Retina (tissue), 1 donor: ENCODE results near the gene PLXDC1.
"Not testable (repeated sequence)": the region's sequence is repeated elsewhere in the genome, so short reads cannot be mapped to it uniquely, and the experiment has no call there.

Source experiments
- DNase-seq: peaks from one replicate; pipeline ENCODE4 v3.0.0-alpha.2; 2016

PLXDC1 gene

GRCh38 chr17:39178536-39178935, 27.1 kb upstream of the PLXDC1 start:
- no peak for DNase-seq

DNA sequence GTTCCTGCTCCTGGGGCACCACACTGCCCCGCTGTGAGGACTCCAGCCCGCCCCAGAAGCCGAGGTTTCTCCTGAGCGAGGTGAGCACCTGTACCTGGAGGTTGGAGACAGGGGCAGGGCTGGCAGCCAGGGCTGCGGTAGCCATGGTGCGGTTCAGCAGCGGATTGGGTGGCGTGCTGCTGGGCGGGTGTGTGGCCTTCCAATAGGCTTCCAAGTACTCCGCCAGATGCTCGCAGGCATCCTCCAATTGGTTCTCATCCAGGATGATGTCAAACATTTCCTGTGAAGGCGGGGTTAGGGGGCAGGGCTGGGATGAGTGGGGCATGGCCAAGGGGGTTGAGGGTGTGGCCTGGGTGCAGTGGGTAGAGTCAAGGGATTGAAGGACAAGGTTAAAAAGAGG, 25.8 kb upstream of the PLXDC1 start:
- no peak for DNase-seq

- no peak for DNase-seq
Measured at GRCh38 chr17:39175695-39176093, 24.3 kb upstream of the PLXDC1 start.

DNA sequence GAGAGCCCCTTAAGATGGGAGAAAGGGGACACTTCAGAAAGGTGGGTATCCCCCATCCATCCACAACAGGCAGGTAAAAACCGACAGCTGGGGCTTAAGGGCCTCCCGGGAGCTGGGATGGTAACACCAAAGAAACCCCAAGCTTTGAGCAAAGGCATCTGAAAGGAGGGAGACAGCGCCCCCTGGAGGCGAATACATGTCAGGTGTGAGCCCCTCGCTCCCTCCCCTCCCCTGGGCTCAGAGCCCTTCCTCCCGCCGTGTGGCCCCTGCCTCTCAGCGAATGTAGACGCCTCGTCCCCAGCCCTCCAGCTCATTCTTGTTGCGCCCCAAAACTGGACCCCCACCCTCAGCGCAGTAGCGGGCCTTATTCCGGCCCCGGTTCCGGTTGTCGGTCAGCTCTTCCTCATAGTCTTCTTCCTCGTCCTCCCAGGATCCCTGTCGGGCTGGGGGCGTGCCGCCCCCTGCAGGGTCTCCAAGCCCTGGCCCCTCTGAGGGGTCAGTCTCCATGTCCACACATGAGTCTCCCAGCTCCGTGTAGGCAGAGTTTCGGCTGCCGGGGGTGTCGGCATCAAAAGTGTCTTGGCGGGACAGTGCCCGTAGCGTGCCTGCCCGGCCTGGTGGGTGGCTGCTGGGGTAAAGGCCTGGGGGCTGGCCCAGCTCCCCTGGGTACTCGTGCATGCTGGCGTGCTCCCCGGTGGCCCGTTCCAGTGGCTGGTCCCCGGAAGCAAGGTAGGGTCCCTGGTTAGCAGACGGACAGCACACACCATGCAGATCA, 23.7 kb upstream of the PLXDC1 start:
- DNase-seq: peak; percentile 78

DNA sequence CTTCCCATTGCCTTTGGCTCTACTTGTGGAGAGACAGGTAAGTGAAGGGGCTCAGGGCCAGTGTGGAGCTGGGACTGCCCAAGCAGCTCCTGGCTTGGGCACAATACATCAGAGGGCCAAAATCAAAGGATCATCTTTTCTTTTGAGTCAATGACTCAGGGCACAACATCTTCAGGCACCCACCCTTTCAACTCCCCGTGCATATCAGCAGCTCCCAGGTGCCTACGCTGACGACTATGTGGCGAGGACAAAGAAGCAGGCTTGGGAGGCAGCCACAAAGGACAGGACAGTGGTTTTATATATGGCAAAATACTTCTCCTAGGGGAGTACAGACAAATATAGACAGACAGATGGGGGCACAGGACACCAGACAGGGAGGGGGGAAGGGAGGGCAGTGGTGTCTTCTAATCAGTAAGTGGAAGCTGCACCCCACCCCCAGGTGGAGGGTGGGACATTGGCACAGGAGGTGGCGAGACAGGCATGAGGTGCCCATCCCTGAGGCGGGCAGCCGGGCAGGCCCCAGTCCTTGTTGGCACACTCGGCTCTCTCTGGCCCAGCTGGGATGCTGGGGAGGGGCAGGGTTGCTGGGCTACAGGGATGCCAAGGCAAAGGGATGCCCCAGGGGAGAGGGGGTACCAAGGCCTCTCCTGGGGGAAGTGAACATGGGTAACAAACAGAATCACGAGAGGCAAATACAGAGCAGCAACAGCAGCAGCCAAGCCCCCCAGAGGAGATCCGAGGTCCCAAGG, 22.3 kb upstream of the PLXDC1 start:
- no peak for DNase-seq

GRCh38 chr17:39173080-39173479, 21.6 kb upstream of the PLXDC1 start:
- DNase-seq: no peak

- no peak for DNase-seq
Measured at GRCh38 chr17:39171933-39172332, 20.5 kb upstream of the PLXDC1 start.

DNA sequence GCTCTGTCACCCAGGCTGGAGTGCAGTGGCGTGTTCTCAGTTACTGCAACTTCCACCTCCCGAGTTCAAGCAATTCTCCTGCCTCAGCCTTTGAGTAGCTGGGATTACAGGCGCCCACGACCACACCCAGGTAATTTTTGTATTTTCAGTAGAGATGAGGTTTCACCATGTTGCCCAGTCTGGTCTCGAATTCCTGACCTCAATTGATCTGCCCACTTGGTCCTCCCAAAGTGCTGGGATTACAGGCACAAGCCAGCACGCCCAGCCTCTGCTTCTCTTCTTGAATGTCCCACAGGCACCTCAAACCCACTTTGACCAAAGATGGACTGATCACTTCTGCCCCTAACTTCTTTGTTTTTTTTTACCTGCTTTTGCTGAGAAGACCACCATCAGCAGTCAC, 19.1 kb upstream of the PLXDC1 start:
- no peak for DNase-seq

- DNase-seq: no peak
Measured at GRCh38 chr17:39170109-39170508, 18.7 kb upstream of the PLXDC1 start.

DNA sequence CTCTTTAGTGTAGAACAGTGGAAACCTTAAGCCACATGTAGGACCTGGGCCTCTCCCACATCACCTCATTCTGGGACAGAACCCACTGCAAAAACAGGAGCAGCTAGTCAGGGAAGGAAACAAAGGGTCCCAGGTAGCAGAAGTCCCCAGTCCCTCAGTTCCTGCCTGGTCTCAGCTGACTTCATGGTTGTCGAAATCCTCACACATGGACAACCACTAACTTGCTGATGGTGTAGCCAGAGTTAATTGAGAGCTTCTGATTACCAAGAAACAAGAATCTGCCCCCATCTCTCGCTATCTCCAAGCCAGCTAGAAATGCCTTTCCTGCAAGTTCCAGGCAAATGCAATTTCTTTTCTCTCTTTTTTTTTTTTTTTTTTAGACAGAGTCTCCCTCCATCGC, 18.1 kb upstream of the PLXDC1 start:
- no peak for DNase-seq

GRCh38 chr17:39169101-39169500, 17.7 kb upstream of the PLXDC1 start:
- no peak for DNase-seq

- not testable (repeated sequence) for DNase-seq
Measured at GRCh38 chr17:39168503-39168902, 17.1 kb upstream of the PLXDC1 start.

DNA sequence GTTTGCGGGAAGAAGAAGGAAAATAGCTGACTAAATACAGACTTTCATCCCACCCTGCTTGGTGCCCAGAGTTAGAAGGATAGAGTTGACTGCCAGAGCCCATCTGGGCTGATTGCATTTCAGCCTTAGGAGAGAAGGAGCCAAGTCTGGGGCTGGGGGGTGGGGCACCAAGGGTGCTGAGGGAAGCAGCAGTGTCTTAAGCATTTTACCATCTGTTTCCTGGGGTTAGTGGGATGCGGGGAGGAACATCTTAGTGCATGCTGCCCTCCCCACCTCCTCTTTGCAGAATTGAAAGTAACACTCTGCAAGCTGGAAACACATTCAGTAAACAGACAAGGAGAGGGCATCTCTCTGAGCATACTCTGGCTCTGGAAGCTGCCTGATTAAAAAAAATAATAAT, 16.0 kb upstream of the PLXDC1 start:
- DNase-seq: no peak

DNA sequence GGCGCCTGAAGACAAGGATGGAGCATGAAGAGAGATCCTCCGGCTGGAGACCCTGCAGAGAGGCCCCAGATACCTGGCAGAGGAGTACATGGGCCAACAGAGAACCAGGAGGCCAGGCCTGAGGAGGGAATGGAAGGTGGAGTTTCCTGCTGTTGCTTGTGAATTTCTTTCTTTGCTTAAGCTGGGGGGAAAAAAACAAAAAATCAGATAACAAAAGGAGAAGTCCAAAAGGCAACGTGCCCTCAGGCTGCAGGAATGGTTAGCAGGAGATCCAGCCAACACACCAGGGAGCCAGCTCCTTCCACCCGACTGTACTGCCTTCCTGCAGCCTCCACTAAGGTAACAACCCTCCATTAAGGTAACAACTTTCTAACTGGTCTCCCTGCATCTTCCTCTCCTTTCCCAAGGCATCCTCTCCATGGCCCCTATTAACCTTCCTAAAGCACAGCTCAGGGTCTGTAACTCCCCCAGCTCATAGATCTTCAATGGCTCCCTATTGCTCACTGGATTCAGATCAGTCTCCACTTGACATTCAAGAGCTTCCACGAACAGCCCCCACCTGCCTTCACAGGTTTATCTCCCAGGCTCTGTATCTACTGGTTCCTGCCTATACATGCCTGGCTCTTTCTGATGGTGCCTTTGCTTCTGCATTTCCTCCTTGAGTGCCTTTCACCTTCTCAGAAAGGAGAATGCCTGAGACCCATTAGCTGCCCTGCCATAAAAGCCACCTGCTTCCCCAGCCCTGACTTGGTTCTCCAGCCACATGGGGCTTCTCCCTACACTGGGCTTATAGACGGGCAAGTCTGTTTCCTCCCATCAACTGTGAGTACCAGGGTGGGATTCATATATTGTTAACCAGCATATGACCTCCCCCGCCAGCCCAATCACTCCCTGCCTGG, 15.2 kb upstream of the PLXDC1 start:
- DNase-seq: no peak

- DNase-seq: peak; percentile 52
Measured at GRCh38 chr17:39165841-39166349, 14.5 kb upstream of the PLXDC1 start, which contains the start of gene ARL5C. Gene ARL5C, minus strand, starts transcription at chr17:39166161. Its CDS starts 401 bp downstream, at chr17:39165760.

- no peak for DNase-seq
Measured at GRCh38 chr17:39165178-39165840, 13.9 kb upstream of the PLXDC1 start.

- DNase-seq: peak; percentile 91
Measured at GRCh38 chr17:39164675-39165143, 13.3 kb upstream of the PLXDC1 start.

DNA sequence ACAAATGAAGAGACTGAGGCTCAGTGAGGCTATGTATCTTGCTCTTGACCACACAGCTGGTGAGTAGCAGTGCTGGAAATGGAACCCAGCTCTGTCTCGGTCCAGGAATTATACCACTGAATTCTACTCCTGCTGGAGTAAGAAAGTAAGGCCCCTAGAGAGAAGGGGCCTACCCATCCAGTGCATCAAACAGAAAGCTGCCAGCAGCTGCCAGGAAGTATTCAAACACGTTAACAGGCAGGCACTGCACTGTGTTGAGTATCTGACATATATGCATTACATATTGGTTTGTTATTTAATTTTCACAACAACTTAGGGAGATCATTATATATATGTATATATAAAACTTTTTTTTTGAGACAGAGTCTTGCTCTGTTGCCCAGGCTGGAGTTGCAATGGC, 10.5 kb upstream of the PLXDC1 start:
- no peak for DNase-seq

DNA sequence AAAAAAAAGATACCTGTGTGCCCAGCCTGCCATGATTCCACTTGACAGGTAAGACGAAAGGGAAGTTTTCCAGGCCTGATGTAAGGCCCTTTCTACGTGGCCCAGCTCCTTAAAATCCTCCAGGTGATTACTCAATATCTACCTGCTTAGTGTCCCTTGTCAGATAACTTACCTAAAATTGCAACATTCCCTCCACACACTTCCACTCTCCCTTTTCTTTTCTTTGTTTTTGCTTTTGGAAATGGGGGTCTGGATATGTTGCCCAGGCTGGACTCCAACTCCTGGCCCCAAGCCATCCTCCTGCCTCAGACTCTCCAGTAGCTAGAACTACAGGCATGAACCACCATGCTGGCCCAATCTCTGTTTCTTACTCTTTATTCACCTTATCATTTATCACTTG, 7.2 kb upstream of the PLXDC1 start:
- no peak for DNase-seq

DNA sequence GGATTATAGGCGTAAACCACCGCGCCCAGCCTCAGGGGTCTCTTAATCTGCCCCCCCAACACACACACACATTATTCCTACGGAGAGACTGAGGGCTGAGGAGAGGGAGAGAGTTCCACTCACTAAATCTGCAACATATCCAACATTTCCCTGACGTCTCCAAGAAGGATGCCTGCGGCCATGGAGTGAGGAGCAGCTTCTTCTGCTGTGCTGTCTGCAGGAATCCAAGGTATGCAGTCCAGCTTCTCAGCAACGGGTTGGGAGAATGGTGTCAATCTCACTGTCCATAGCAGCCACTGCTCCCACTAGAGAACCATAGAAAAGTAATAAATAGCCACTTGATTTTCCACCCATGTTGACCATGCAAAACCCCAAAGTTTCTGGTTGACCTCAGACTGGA, 5.1 kb upstream of the PLXDC1 start:
- no peak for DNase-seq

DNA sequence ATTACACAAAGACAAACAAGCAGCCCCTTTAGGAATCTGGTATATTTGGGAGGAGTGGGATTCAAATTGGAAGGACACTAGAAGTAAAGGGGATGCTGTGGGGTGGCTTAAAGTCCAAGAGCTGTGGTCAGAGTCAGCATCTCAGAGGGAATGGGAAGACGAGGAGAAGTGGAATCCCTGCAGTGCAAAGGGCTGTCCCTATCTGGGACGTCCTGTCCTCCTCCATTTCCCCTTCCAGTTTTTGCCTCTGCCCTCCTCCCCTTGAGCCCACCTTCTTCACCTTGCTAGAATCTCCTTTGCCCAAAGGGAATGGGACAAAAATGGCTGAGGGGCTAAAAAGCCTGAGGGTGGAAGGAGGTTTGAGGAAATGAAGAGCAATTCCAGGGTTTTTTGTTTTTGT, 4.2 kb upstream of the PLXDC1 start:
- DNase-seq: no peak

GRCh38 chr17:39153599-39154051, 2.2 kb upstream of the PLXDC1 start:
- DNase-seq: peak; percentile 96
